ENCODE data around the gene POLD3.
"Not testable (repeated sequence)": the region's sequence is repeated elsewhere in the genome, so short reads cannot be mapped to it uniquely, and the experiment has no call there.

The POLD3 gene

GRCh38 chr11:74637700-74638099, 45.3 kb downstream of the POLD3 start:
- DNase-seq (ENCODE audit: low read depth): no peak

- DNase-seq (ENCODE audit: low read depth): no peak
These were observed 46.5 kb downstream of the POLD3 start for GRCh38 chr11:74638869-74639268.

- no peak for DNase-seq (ENCODE audit: low read depth)
These were observed 47.2 kb downstream of the POLD3 start for GRCh38 chr11:74639533-74639932.

- no peak for DNase-seq (ENCODE audit: low read depth)
These were observed 48.9 kb downstream of the POLD3 start for GRCh38 chr11:74641289-74641688.

GRCh38 chr11:74641905-74642304, 49.5 kb downstream of the POLD3 start:
- no peak for DNase-seq (ENCODE audit: low read depth)

- DNase-seq (ENCODE audit: low read depth): no peak
These were observed 50.5 kb downstream of the POLD3 start for GRCh38 chr11:74642912-74643311.

- DNase-seq (ENCODE audit: low read depth): no peak
These were observed 51.7 kb downstream of the POLD3 start for GRCh38 chr11:74644081-74644480.

GRCh38 chr11:74646215-74646614, 53.8 kb downstream of the POLD3 start:
- no peak for DNase-seq (ENCODE audit: low read depth)

- no peak for DNase-seq (ENCODE audit: low read depth)
These were observed 54.6 kb downstream of the POLD3 start for GRCh38 chr11:74646954-74647353.

GRCh38 chr11:74647404-74647803, 55.0 kb downstream of the POLD3 start:
- peak; percentile 56 for DNase-seq (ENCODE audit: low read depth)

- no peak for DNase-seq (ENCODE audit: low read depth)
These were observed 55.4 kb downstream of the POLD3 start for GRCh38 chr11:74647831-74648230.

GRCh38 chr11:74648894-74649293, 56.5 kb downstream of the POLD3 start:
- DNase-seq (ENCODE audit: low read depth): no peak

- peak; percentile 76 for DNase-seq (ENCODE audit: low read depth)
These were observed 58.1 kb downstream of the POLD3 start for GRCh38 chr11:74650498-74650897.

- DNase-seq (ENCODE audit: low read depth): no peak
These were observed 62.6 kb downstream of the POLD3 start for GRCh38 chr11:74654976-74655375.

- DNase-seq (ENCODE audit: low read depth): not testable (repeated sequence)
These were observed 66.7 kb downstream of the POLD3 start for GRCh38 chr11:74659124-74659523.

GRCh38 chr11:74662487-74663103, 70.2 kb downstream of the POLD3 start:
- DNase-seq (ENCODE audit: low read depth): no peak

GRCh38 chr11:74663315-74663714, 70.9 kb downstream of the POLD3 start:
- DNase-seq (ENCODE audit: low read depth): no peak

- DNase-seq (ENCODE audit: low read depth): no peak
These were observed 77.1 kb downstream of the POLD3 start for GRCh38 chr11:74669211-74670160.

GRCh38 chr11:74670171-74670570, 77.8 kb downstream of the POLD3 start:
- no peak for DNase-seq (ENCODE audit: low read depth)

GRCh38 chr11:74671520-74672196, 79.3 kb downstream of the POLD3 start:
- peak; percentile 56 for DNase-seq (ENCODE audit: low read depth)

- peak; percentile 31 for DNase-seq (ENCODE audit: low read depth)
These were observed 80.1 kb downstream of the POLD3 start for GRCh38 chr11:74672332-74672955.

GRCh38 chr11:74672956-74673692, 80.7 kb downstream of the POLD3 start:
- peak; percentile 99 for DNase-seq (ENCODE audit: low read depth)
